IPS-20b (cell line): ENCODE results near the gene NLGN4X.

ENCODE experiments used
- H3K27ac ChIP-seq: one replicate; pipeline ENCODE4 v1.5.1; 2013; ENCODE audit warnings: low read length
- H3K27me3 ChIP-seq: 2 replicates; pipeline ENCODE4 v1.6.1; 2013; ENCODE audit warnings: mild to moderate bottlenecking, low read length, inconsistent platforms; ENCODE audit not compliant: insufficient read depth
- H3K36me3 ChIP-seq: 2 replicates; pipeline ENCODE4 v1.6.1; 2013; ENCODE audit warnings: low read depth, mild to moderate bottlenecking, inconsistent platforms, low read length, moderate library complexity; ENCODE audit not compliant: insufficient read depth
- H3K4me1 ChIP-seq: 2 replicates; pipeline ENCODE4 v1.6.1; 2013; ENCODE audit warnings: mild to moderate bottlenecking, control low read depth, inconsistent platforms, low read length, moderate library complexity; ENCODE audit not compliant: insufficient read depth
- H3K4me3 ChIP-seq: 2 replicates; pipeline ENCODE4 v1.5.1; 2013; ENCODE audit warnings: mild to moderate bottlenecking, low read length, inconsistent platforms
- H3K9ac ChIP-seq: 2 replicates; pipeline ENCODE4 v1.6.1; 2013; ENCODE audit warnings: low read depth, mild to moderate bottlenecking, inconsistent platforms, low read length, moderate library complexity
- H3K9me3 ChIP-seq: 2 replicates; pipeline ENCODE4 v1.6.1; 2013; ENCODE audit warnings: mild to moderate bottlenecking, low read depth, low read length, inconsistent platforms; ENCODE audit not compliant: insufficient read depth

The NLGN4X gene

DNA sequence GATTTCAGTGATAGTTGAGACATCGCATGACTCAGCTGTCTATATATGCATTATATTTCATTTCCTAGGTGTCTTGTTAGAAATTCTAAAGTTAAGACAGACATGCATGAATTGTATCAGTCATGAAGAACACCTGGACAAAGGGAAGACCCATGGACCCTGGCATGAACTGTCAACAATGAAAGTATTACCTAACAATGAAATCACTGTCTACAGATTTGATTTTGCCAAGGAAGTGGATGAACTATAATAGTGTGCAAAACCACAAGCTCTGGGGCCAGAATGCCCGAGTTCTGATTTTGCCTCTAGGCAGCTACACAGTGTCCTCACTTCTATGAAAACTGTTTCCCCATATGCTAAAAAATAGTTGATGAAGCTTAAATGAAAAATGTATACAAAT lies 386.1 kb downstream of the NLGN4X start:
- Histone ChIP-seq H3K4me1 (no peaks in the 10 kb centered on the region), H3K4me3 (no peak overlapping the region), H3K27me3 (no peaks in the 10 kb centered on the region), H3K36me3 (no peaks in the 10 kb centered on the region), H3K27ac (no peak overlapping the region), H3K9me3 (no peaks in the 10 kb centered on the region), H3K9ac (no peak overlapping the region)
